HG03469 (cell line): ENCODE results near the gene CNIH2.

Experiments used
- ATAC-seq: cut with Tn5 transposase; IDR thresholded peaks from one replicate; pipeline ENCODE4 v1.9.1; 2021; ENCODE audit warnings: mild to moderate bottlenecking, moderate library complexity, moderate number of reproducible peaks; ENCODE audit not compliant: unreplicated experiment

The CNIH2 gene

DNA sequence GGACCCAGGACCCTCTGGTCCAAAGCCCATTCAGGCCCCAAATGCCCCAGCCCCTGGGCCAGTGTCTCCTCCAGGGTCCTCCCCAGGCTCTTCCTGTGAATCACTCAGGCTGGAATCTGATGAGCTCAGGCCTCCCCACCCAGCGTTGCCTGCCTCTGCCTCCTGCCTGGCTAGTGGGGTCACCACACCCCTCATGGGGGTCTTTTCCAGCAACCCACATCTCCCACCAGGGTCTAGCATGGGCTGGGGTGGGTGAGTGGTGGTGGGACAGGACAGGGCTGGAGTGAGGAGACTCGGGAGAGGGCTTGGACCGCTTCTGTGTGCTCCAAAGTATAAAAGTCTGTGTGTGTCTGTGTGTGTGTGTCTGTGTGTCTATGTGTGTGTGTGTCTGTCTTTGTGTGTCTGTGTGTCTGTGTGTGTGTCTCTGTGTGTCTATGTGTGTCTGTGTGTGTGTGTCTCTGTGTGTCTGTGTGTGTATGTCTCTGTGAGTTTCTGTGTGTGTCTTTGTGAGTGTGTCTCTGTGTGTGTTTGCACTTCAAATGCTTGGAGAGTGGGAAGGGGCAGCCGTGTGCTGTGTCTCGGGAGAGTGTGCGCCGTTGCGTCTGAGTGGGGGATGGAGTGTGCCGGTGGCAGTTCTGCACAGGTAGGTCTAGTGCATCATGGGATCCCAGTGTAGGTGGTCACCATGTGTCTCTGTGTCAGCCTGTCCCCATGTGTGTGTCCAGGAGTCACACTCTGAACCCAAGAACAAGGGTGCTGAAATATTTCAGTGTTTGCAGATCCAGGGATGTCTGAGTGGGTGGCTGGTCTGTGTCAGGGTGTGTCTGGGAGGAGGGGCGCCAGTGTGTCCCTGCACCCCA, 49.4 kb downstream of the CNIH2 start:
- ATAC-seq: no peak

DNA sequence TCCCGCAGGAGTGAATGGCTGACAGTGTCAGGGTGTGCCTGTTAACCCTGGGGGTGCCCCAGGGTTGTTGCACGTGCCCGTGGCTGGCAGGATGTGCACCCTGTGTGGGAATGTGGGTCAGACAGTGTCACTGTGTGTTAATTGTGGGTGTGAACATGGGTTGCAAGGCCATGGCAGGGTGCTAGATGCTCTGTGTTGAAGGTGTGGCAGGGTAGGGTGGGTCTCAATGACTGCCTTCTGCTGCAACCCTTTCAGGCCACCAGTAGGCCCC, 50.0 kb downstream of the CNIH2 start:
- ATAC-seq: no peak

DNA sequence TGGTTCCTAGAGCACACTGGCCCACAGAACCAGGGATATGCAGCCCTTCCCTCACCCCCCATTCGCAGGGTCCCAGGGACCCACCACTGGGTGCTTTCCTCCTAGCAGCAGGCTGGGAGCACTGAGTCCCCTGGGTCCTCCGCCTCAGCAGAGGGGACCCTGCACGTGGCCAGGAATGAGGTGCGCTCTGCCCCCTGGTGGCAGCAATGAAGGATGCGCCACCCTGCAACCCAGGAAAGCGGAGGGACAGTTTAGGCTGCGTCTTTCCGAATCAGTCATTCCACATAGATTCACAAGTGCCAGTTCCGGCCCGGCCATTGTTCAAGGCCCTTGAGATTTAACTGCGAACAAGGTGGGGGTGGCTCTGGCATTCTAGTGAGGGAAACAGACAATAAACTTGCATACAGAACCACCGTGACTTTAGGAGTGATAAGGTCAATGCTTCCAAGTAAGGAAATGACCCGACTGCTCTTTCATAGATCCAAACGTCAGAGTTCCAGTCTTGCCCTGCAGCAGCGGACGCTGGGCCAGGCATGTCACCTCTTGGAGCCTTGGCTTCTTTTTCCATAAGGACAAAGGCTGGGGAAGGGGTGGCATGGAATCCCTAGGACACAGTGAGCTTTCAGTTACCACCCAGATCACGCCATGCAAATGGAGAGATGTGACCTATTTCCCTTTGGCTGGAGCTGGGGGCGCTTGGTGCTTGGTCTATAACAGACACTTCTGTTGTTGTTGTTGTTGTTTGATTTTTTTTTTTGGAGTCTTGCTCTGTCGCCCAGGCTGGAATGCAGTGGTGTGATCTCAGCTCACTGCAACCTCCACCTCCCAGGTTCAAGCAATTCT, 50.5 kb downstream of the CNIH2 start:
- no peak for ATAC-seq

DNA sequence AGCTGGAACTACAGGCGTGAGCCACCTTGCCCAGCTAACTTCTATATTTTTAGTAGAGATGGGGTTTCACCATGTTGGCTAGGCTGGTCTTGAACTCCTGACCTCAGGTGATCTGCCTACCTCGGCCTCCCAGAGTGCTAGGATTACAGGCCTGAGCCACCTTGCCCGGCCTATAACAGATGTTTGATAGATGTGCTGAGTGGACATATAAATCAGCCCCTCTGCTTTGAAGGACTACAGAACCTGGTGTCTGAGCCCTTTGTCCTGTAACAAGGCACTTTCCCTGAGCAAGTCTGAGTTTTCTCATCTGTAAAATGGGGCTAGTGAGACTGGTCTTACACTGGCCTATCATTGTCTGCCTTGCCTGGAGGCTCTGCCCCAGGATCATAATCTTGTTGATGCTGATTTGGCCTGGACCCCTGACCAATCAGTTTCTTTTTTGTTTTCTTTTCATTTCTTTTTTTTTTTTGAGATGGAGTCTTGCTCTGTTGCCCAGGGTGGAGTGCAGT, 51.2 kb downstream of the CNIH2 start:
- no peak for ATAC-seq

DNA sequence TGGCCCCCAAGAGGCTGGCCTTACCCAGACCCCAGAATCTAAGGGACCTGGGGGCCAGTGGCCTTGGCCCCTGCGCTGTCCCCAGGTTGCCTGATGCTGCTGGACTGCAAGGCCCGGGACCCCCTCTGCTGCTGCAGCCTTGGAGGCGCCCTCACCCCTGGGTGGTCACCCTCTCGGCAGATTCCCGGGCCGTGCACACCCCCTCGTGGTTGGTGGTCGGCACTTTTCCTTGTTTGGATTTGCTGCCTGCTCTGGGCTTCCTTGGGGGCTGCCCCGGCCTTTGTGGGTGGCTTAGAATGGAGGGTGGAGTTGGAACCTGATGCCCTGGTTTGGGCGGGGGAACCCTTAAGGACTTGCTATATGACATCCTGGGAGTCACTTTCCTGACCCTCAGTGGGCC, 53.0 kb downstream of the CNIH2 start:
- no peak for ATAC-seq

DNA sequence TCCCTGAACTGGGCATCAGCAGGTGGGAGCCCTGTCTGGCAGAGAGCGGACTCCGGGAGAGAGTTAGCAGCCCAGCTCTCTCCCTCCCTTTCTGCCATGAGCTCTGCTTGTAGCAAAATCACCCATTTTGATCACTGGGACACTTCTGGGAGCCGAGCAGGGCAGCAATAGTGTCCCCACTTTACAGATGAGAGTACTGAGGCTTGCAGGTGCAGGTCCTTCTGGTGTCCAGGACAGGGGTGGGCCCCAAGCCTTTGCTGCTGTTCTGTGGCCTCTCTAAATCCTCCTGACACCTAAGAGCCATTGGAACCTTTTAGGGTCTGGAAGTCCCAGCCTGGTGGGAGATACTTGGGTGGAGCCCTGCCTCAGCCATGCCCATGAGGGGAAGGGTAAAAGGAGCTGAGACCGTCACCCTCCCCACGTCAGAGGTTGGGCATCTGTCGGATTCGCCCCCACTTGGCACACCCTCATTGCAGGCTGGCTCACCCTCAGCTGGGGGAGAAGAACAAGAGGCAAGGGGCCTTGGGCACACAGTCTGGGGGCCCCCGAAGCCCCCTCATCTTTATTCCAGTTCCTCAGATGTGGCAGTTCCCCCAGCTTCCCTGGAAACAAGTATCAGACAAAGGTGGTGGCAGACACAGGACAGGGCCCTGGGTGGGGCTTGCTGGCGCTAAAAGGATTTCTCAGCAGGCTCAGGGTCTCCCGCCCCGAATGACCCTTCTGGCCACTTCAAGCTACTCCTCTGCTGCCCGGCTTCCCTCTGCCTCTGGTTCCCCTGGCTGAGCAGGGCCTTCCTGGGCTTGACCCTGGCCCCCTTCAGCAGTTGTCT, 53.8 kb downstream of the CNIH2 start:
- no peak for ATAC-seq

DNA sequence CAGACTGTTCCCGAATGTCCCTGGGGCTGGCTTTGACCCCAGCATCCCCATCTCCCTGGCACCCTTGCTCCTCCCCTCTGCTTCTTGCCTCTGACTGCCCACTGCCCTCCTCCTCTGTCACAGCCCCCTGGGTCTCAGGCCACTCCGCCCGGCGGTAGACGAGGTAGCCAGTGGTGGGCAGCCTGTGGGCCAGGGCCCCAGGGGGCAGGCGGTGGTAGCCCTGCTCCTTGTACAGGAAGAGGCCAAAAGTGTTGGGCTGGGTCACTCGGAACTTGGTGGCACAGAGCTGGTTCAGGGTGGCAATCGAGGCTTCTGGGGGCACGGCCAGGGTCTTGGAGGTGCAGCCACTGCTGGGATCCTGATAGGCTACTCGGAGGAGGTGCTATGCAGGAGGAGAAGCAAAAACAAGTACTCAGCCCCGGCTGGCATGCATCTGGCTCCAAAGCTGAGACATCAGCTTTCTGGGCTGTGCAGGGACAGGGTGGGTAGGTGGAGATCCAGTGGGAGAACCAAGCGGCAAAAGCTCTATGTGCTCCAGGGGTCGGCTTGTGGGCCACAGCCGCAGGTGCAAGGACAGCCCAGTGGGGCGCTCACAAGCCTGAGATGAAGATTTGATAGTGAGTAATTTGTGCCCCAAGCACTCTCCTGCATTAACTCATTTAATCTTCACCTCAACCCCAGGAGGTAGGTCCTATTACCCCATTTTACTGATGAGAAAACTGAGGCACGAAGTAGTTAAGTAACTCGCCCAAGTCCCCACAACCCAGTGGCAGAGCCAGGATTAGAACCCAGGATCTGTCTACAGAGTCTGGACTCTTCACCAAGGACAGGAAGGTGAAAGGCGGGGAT, 54.6 kb downstream of the CNIH2 start:
- ATAC-seq: no peak

DNA sequence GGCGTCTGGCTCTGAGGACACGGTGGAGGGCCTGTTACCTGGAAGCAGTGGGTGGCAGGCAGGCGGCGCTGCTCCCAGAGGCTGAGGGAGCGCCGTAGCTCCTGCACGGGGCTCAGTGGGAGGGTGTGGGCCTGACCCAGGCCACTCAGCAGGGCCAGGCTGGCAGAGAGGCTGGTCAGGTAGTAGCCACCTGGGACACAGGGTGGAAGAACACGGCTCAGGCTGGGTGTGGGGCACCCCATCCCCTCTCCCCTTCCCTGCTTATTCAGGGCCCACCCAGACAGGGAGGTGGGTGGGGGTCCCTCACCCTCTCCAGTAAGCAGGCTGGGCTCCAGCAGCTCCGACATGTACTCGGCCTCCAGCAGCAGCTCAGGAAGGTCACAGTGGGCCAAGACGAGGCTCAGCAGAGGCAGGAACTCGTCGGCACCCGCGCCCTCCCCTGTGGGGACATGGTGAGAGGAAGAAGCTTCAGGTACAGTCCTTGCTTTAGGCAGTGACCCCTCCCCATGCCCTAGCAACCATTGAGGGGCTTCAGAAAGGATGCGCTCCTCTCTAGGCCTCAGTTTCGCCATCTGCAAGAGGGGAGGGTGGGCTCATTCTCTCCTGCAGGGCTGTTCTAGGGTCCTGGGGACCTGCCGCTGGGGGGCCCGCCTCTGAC, 55.4 kb downstream of the CNIH2 start:
- ATAC-seq: no peak
